OCI-LY1 (cell line): Measurements from ENCODE around the gene CNNM3.

Experiments
- EZH2 ChIP-seq: fragments of 200-600 bp; sonication (generic), shearing (Covaris generic); IDR thresholded peaks from 2 replicates; pipeline ENCODE4 v1.8.0; 2017; ENCODE audit warnings: borderline replicate concordance, mixed run types, mild to moderate bottlenecking, antibody characterized with exemption, low read length, moderate library complexity, mixed read lengths
- TF ChIP-seq, protein P1 (sequence below): fragments of 200-600 bp; sonication (generic), shearing (Covaris generic); IDR thresholded peaks from 2 replicates; pipeline ENCODE4 v1.5.1; 2017; ENCODE audit warnings: mild to moderate bottlenecking, antibody characterized with exemption, low read length, moderate library complexity, mixed read lengths

- TF ChIP-seq, protein P1, sequence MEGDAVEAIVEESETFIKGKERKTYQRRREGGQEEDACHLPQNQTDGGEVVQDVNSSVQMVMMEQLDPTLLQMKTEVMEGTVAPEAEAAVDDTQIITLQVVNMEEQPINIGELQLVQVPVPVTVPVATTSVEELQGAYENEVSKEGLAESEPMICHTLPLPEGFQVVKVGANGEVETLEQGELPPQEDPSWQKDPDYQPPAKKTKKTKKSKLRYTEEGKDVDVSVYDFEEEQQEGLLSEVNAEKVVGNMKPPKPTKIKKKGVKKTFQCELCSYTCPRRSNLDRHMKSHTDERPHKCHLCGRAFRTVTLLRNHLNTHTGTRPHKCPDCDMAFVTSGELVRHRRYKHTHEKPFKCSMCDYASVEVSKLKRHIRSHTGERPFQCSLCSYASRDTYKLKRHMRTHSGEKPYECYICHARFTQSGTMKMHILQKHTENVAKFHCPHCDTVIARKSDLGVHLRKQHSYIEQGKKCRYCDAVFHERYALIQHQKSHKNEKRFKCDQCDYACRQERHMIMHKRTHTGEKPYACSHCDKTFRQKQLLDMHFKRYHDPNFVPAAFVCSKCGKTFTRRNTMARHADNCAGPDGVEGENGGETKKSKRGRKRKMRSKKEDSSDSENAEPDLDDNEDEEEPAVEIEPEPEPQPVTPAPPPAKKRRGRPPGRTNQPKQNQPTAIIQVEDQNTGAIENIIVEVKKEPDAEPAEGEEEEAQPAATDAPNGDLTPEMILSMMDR, result no peak
- no peak for TF ChIP-seq EZH2
Measured at GRCh38 chr2:96843538-96844268, 27.6 kb downstream of the CNNM3 start, which contains the start of gene ANKRD23.
